ENCODE results near the gene CHMP4B. TPM values are rescaled to one million over a fixed set of nuclear protein-coding genes. Genes with fewer than 3 reads are reported as not detected.

Gene CHMP4B, protein sequence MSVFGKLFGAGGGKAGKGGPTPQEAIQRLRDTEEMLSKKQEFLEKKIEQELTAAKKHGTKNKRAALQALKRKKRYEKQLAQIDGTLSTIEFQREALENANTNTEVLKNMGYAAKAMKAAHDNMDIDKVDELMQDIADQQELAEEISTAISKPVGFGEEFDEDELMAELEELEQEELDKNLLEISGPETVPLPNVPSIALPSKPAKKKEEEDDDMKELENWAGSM
- 100 to 1,000 TPM in 2 of 4 donors, 10 to 100 TPM in 2; 82.7 to 111 (median 104) TPM for polyA plus RNA-seq (ENCODE audit: insufficient read length in 4 of 4)

DNA sequence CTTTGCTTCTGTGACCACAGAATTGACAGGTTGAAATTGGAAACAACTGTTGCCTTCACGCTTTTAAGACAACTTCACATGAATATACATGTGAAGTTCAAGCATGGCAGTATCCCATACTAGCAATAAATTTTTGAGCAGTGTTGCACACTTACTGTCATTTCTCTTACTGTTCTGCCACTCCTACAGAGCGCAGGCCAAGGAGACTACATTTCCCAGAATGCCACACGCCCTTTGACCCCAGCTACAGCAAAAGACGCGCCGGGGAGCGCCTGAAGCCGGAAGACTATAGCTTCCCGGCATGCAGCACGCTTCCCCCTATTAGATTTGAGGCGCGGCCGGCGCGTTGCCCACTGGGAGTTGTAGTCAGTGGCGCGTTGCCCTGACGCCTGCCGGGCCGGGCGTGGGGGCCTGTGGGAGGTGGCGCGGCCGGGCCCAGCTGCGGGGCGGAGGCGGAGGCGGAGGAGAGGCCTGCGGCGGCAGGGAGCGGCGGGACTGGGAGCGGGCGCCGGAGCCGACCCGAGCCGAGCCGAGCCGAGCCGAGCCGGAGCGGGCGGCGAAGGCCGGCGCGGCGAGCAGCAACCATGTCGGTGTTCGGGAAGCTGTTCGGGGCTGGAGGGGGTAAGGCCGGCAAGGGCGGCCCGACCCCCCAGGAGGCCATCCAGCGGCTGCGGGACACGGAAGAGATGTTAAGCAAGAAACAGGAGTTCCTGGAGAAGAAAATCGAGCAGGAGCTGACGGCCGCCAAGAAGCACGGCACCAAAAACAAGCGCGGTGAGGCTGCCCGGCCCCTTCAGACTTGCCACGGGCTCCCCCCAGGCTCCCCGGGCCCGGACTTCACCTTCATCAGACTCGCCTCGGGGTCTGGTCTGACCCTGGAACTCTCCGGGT is at the start of gene CHMP4B:
Gene CHMP4B, plus strand, starts transcription at position 464 of the 891 bp plus-strand sequence. Its CDS starts 121 bp downstream, at position 585.
- DNase-seq (ENCODE audit: low read depth in 4 of 4, low spot score in 3 of 4), result peak; percentile 92 to 97 (median 96)

DNA sequence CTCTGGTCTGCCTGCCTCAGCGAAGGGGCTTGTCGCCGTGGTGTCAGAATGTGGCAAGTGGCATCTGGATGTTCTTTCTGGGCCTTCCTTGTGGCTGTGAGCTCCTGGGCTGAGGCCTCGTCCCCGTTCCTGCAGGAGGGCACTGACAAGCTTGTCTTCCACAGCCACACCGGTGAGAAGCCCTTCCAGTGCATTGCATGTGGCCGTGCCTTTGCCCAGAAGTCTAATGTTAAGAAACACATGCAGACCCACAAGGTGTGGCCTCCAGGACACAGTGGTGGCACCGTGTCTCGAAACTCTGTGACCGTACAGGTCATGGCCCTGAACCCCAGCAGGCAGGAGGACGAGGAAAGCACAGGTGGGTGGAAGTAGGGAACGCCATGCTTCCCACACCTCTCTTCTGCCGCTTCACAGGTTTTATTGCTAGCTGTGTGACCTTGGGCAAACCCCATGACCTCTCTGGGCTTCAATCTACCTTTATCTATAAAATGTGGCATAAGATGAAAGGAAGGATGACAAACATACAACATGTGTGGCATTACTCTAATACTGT is 49.4 kb upstream of the CHMP4B start:
- DNase-seq (ENCODE audit: low read depth in 4 of 4, low spot score in 3 of 4), result no peak

DNA sequence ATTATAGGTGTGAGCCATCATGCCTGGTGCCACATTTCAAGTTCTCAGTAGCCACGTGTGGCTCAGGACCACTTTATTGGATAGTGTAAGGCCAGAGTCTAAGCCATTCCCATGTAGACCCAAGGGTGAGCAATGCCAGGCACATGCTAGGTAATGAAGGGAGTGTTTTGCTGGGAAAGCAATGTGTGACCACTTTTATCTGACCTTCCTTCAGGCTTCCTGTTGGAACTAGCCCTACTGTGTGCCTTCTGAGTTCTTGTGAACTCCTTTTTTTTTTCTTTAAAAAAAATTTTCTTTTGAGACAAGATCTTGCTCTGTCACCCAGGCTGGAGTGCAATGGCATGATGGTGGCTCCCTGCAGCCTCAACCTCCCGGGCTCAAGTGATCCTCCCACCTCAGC is 46.0 kb upstream of the CHMP4B start:
- no peak for DNase-seq (ENCODE audit: low read depth in 4 of 4, low spot score in 3 of 4)

DNA sequence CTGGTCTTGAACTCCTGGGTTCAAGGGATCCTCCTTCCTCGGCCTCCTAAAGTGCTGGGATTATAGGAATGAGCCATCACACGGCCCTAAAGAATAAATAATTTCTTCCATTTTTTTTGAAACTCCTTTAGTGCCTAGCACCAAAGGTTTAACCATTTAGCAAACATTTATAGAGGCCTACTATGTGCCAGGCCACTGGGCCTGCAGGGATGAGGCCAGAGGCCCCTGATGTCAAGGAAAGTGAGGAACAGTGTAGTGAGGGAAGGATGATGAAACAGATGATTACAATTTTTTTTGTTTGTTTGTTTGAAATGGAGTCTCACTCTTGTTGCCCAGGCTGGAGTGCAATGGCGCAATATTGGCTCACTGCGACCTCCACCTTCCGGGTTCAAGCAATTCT is 45.6 kb upstream of the CHMP4B start:
- no peak for DNase-seq (ENCODE audit: low read depth in 4 of 4, low spot score in 3 of 4)

DNA sequence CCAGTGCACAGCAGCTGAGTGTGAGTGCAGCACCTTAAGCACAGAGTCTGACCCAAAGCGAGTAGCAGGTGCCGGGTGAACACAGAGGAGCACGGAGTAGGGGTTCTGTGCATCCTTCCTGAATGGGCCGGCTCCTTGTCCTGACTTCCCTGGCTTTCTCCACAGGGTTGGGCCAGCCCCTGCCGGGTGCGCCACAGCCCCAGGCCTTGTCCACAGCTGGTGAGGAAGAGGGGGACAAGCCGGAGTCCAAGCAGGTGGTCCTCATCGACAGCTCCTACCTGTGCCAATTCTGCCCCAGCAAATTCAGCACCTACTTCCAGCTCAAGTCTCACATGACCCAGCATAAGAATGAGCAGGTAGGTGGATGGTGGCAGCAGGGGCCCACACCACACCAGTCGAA is 44.5 kb upstream of the CHMP4B start:
- DNase-seq (ENCODE audit: low read depth in 4 of 4, low spot score in 3 of 4), result no peak

DNA sequence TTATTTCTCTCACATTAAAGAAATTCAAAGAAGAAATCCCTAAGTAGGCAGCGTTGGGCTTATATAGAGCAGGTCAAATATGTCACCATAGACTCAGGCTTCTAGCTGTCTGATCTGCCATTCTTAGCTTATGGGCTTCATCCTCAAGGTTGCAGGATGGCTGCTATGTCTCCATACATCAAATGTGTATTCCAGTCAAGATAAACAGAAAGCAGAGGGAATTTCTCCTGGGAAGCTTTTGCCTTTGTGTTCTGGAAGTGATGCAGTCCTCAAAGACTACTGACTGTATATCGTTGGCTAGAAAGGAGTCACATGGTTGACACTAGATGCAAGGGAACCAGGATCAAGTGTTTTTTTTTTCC is 43.4 kb upstream of the CHMP4B start:
- DNase-seq (ENCODE audit: low read depth in 4 of 4, low spot score in 3 of 4), result no peak

DNA sequence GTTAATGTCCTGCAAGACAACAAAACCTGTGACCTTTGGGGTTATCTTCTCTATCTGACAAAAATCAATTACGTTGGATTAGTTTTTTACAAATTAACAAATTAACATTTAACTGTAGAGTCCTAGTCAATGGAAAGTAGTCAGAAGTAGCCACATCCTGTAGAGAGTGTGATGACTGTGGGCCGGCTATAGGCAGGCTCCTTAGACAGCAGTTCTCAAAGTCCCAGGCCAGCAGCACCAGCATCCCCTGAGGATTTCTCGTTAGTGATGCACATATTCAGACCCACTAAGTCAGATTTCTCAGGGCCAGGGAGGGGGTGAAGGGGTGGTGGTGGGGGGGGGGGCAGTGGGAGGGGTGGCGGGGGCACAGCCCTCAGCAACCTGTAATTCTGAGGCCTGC is 42.1 kb upstream of the CHMP4B start:
- no peak for DNase-seq (ENCODE audit: low read depth in 4 of 4, low spot score in 3 of 4)

DNA sequence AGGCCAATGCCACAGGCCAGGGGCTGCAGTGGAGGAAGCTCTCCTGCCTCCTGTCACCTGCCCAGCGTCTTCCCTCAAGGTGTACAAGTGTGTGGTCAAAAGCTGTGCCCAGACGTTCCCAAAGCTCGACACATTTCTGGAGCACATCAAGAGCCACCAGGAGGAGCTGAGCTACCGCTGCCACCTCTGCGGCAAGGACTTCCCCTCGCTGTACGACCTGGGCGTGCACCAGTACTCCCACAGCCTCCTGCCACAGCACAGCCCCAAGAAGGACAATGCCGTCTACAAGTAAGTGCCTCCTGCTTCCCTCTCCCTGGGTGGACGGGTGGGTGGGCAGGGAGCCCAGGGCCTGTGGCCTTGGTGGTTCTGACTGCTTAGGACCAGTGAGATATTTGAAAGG is 41.1 kb upstream of the CHMP4B start:
- DNase-seq (ENCODE audit: low read depth in 4 of 4, low spot score in 3 of 4), result no peak

DNA sequence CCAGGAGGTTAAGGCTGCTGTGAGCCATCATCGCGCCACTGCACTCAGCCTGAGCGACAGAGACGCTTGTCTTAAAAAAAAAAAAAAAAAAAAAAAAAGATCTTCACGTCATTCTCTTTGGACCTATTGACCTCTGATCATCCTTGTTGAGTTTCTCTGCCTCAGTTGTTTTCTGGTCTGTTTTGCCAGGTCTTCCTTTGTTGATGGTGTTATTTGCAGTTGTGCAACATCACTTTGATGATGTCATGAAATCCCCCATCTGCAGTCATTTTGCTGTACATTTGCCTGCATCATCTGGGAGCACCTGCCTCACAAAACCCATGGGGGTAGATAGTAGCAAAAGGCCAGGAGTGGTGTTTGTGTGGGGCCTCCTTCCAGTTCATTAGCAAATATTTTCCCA is 39.2 kb upstream of the CHMP4B start:
- no peak for DNase-seq (ENCODE audit: low read depth in 4 of 4, low spot score in 3 of 4)

DNA sequence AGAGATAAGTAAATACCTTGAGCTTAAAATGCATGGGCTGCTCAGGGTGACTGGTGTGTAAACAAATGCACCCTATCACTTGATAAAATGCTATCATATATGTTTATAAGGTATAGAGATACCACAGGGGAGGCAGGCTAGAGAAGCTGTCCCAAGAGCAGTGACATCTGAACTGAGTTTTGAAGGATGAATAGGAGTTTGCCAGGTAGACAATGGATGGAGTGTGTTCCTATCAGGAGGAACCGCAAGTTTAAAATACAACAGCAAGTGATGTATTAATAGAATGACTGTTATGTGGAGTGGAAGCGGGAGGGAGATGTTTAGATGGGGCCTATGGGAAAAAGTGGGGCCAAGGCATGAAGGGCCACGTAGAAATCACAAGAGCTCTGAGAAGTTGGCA is 38.7 kb upstream of the CHMP4B start:
- no peak for DNase-seq (ENCODE audit: low read depth in 4 of 4, low spot score in 3 of 4)

DNA sequence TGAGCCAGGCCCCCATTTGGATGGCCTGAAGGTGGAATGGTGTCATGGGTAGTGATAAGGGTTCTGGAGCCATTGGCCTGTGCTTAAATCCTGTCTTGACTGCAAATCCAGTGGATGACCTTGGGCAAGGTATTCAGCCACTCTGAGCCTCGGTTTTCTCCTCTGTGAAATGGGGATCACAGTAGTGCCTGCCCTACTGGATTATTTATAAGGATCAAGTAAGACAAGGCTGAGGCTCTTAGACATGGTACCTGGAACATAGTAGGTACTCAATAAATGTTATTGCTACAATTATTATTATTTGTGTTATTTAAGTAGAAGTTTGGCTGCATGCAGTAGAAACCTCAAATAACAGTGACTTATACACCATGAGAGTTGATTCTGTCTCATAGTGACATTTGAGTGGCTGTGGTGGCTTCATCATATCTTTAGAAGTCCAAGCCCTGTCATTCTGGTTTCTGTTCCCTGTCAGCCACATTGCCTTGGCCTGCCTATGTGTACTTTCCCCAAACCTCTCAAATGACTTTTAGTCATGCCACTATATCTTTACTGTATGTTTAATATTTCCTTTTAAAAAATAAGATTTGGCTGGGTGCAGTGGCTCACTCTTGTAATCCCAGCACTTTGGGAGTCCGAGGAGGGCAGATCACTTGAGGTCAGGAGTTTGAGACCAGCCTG is 37.6 kb upstream of the CHMP4B start:
- no peak for DNase-seq (ENCODE audit: low read depth in 4 of 4, low spot score in 3 of 4)

DNA sequence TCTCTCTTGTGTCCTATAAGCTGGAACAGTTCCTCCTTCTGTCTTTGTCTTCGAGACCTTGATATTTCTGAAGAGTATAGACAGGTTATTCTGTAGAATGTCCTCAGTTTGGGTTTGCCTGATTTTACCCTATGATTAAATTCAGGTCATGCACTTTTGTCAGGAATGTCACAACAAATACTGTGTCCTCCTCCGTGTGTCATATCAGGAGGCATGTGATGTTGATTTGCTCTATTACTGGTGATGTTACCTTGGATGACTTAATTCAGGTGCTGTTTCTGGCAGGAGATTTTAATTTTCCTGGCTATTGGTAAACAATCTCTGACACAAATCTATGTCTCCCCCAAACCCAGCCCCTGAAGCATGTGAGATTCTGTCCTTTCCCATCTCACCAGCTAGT is 33.3 kb upstream of the CHMP4B start:
- no peak for DNase-seq (ENCODE audit: low read depth in 4 of 4, low spot score in 3 of 4)

DNA sequence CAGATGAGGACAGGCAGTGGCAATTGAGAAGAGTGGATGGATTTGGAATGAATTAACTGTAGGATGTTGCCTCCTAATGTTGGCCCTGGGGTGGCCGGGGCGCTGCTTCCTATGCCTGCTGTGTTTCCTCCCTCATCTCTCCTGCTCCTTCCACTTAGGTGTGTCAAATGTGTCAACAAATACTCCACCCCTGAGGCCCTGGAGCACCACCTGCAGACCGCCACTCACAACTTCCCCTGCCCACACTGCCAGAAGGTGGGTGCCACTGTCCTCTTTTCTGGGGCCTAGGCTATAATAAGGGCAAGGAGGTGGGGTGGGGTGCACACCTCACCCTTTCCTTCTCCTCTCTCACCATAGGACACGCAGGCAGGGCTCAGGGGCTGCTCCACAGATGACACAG is 30.0 kb upstream of the CHMP4B start:
- DNase-seq (ENCODE audit: low read depth in 4 of 4, low spot score in 3 of 4), result no peak

DNA sequence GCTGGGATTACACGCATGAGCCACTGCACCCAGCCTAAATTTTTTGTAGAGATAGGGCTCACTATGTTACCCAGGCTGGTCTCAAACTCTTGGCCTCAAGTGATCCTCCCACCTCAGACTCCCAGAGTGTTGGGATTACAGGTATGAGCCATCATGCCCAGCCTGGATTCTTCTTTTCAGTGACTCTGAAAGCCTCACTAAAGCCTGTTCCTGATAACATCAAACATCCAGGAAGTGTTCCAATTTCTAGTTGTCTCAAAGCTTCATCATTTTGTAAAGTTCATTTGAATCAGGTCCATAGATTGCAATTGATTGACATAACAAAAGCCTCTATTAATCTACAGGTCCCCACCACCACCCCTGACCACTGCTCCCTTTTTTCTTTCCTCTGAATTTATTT is 29.2 kb upstream of the CHMP4B start:
- DNase-seq (ENCODE audit: low read depth in 4 of 4, low spot score in 3 of 4), result no peak

DNA sequence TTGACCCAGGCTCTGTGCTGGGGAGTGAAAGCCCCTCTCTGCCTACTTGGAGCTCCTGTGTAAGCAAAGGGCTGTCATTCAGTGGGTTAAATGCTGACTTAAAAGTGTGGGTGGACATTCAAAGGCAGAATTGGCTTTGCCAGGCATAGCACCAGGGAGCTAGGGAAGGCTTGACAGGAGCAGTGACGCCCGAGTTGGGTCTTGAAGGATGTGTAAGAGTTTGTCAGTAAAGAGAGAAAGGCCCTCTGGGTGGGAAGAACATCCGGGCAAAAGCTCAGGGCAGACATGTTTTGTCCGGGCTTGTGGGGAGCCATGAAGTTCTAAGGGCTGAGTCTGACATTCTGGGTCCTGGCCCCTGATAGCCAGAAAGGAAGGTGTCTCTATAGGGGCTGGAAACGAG is 27.9 kb upstream of the CHMP4B start:
- DNase-seq (ENCODE audit: low read depth in 4 of 4, low spot score in 3 of 4), result no peak

DNA sequence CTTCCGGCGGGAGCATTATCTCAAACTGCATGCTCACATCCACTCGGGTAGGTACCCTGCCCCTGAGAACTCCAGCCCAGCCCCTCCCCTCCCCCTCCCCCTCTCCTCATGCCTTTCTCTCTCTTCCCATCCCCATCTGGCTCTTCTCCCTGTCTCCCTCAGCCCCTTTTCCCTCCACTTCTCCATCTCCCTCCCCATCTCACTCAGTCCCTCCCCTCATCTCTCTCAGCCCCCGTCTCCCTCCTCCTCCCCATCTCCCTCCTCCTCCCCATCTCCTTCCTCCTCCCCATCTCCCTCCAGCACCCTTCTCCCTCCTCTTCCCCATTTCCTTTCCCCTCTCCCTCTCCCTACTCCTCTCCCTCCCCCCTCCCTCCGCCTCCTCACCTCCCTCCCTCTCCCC is 27.3 kb upstream of the CHMP4B start:
- no peak for DNase-seq (ENCODE audit: low read depth in 4 of 4, low spot score in 3 of 4)

DNA sequence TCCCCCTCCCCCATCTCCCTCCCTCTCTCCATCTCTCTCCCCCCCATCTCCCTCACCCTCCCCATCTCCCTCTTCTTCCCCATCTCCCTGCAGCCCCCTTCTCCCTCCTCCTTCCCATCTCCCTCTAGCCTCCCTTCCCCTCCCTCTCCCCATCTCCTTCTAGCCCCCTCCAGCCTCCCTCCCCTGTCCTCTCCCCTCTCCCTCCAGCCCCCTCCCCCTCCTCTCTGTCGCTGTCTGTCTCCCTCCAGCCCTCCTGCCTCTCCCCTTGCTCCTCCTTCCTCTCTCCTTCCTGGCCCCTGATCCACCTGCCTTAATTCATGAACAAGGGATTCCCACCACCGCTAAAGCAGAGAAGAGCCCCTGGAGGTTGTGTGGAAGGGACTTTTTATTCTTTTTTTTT is 26.9 kb upstream of the CHMP4B start:
- DNase-seq (ENCODE audit: low read depth in 4 of 4, low spot score in 3 of 4), result no peak

DNA sequence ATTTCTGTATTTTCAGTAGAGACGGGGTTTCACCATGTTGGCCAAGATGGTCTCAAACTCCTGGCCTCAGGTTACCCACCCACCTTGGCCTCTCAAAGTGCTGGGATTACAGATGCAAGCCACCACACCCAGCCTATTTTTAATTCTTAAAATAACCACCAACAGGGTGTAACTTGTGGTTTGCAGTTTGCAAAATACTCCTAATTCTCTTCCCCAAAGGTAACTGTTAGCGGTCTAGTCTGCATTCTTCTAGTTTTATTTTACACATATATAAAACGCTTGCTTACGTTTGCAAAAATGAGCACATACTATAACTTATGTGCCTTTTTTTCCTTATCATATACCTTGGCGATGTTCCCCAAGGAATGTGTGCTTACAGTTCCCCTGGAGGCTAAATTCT is 25.6 kb upstream of the CHMP4B start:
- DNase-seq (ENCODE audit: low read depth in 4 of 4, low spot score in 3 of 4), result no peak

DNA sequence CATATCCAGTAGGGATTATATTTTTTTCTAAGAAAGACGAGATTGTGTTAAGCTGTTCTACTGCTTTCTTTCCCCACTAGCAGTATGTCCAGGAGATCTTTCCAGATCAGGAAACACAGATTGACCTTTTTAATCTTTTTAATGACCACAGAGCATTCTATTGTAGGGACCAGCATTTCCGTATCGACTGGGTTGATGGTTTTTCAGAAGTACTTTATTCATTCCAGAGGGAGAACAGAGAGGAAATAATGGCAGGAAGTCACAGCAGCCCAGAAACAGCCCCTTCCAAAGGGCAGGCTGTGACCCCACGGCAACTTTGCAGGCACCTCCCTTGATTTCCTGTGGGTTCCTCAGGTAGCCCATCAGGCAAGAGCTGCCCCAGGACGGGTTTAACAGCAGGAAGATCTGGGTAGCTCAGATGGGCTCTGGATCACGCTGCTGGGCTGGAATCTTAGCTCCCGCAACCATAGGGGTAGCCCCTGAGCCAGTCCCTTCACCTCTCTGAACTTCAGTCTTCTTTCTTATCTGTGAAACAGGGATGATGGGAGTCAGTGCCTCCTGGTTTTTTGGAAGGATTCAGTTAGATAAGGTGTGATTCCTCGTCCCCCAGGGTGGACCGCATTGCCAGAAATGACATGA is 23.8 kb upstream of the CHMP4B start:
- no peak for DNase-seq (ENCODE audit: low read depth in 4 of 4, low spot score in 3 of 4)

DNA sequence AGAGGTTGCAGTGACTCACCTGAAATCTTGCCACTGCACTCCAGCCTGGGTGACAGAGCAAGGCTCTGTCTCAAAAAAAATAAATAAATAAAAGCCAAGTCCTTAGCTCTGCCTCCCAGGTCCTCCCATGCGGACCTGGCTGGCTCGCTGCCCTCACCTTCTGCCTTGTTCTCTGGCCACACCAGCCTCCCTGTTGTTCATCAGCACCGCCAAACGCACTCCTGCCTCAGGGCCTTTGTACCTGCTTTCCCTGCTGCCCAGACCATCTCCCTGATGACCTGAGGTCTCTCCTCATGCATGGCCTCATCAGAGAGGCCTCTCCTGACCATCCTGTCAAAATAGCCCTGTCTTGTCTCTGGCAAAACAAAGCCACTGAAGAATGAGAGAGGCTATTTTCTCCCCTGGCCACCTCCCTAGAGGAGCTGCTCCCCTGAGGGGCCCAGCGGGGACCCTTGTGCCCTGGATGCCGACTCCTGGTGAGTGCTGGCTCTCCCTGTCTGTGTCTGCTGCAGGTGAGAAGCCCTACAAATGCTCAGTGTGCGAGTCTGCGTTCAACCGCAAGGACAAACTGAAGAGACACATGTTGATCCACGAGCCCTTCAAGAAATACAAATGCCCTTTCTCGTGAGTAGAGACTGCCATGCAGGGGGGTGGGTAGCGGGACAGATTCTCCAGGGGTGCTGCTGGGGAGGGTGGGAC is 22.6 kb upstream of the CHMP4B start:
- DNase-seq (ENCODE audit: low read depth in 4 of 4, low spot score in 3 of 4), result no peak
